IMR-90 (cell line): ENCODE measurements around the gene PRICKLE2. TPM values are rescaled to one million over a fixed set of nuclear protein-coding genes. Genes with fewer than 3 reads are reported as not detected.

Experiments
- ATAC-seq: fragments of 200-7000 bp; cut with Tn5 transposase; 2 replicates; pipeline ENCODE4 v1.9.1; 2020; ENCODE audit warnings: low read depth, mild to moderate bottlenecking, moderate library complexity
- BruUV-seq: library from RNA; stranded (reverse); fragments of 400-500 nt; replicated peaks from 2 replicates; lab custom pipeline; 2021; lab: Mats Ljungman, UMichigan
- CTCF ChIA-PET: fragments of 300-600 bp; formaldehyde crosslinking; extraction: SDS; loops from one replicate; lab custom pipeline; 2021; ENCODE audit warnings: antibody characterized with exemption; lab: Yijun Ruan, JAX
- POLR2A ChIA-PET: fragments of 300-600 bp; sonication (Branson Sonifier 250); formaldehyde crosslinking; loops from one replicate; lab custom pipeline; 2022; ENCODE audit warnings: antibody characterized with exemption; ENCODE audit not compliant: unreplicated experiment; lab: Charles Lee
- DNase-seq: peaks from one replicate; pipeline ENCODE4 v3.0.0; 2013
- H2AFZ ChIP-seq: replicated peaks from 2 replicates; pipeline ENCODE3; 2013; ENCODE audit warnings: low read length, mild to moderate bottlenecking; ENCODE audit not compliant: poor library complexity
- H2AK5ac ChIP-seq: 2 replicates; pipeline ENCODE4 v1.6.1; 2013; ENCODE audit warnings: low read depth, low read length, inconsistent platforms
- H2AK9ac ChIP-seq: replicated peaks from 2 replicates; pipeline ENCODE3; 2013; ENCODE audit warnings: mild to moderate bottlenecking, low read depth, low read length, moderate library complexity; ENCODE audit not compliant: poor library complexity
- H2BK120ac ChIP-seq: 2 replicates; pipeline ENCODE4 v1.6.1; 2013; ENCODE audit warnings: low read depth, low read length, inconsistent platforms
- H2BK15ac ChIP-seq: 3 replicates; pipeline ENCODE4 v1.6.1; 2013; ENCODE audit warnings: low read depth, low read length, inconsistent platforms
- H2BK20ac ChIP-seq: 2 replicates; pipeline ENCODE4 v1.6.1; 2013; ENCODE audit warnings: low read depth, mild to moderate bottlenecking, inconsistent platforms, low read length, moderate library complexity
- H2BK5ac ChIP-seq: 2 replicates; pipeline ENCODE4 v1.6.1; 2013; ENCODE audit warnings: mild to moderate bottlenecking, low read depth, low read length, inconsistent platforms; ENCODE audit not compliant: poor library complexity, severe bottlenecking
- H3K14ac ChIP-seq: replicated peaks from 2 replicates; pipeline ENCODE4 v1.6.1; 2013; ENCODE audit warnings: low read depth, low read length, inconsistent platforms
- H3K18ac ChIP-seq: 2 replicates; pipeline ENCODE4 v1.6.1; 2013; ENCODE audit warnings: low read depth, low read length, control low read depth
- H3K23ac ChIP-seq: 2 replicates; pipeline ENCODE4 v1.6.1; 2013; ENCODE audit warnings: low read depth, low read length, inconsistent platforms
- H3K27ac ChIP-seq: 2 replicates; pipeline ENCODE4 v1.5.1; 2013; ENCODE audit warnings: mild to moderate bottlenecking, control low read depth, low read length; ENCODE audit not compliant: insufficient read depth
- H3K27me3 ChIP-seq: 2 replicates; pipeline ENCODE4 v1.6.1; 2013; ENCODE audit warnings: low read length; ENCODE audit not compliant: control insufficient read depth, insufficient read depth
- H3K36me3 ChIP-seq: 2 replicates; pipeline ENCODE4 v1.6.1; 2013; ENCODE audit warnings: low read length, mixed read lengths; ENCODE audit not compliant: control insufficient read depth, insufficient read depth
- H3K4ac ChIP-seq: 2 replicates; pipeline ENCODE4 v1.6.1; 2013; ENCODE audit warnings: low read depth, low read length, inconsistent platforms
- H3K4me1 ChIP-seq: 2 replicates; pipeline ENCODE4 v1.6.1; 2013; ENCODE audit warnings: low read length, mixed read lengths; ENCODE audit not compliant: control insufficient read depth, insufficient read depth
- H3K4me2 ChIP-seq: 2 replicates; pipeline ENCODE4 v1.6.1; 2013; ENCODE audit warnings: low read depth, mild to moderate bottlenecking, control low read depth, low read length, moderate library complexity
- H3K4me3 ChIP-seq: 2 replicates; pipeline ENCODE4 v1.5.1; 2013; ENCODE audit warnings: low read depth, mild to moderate bottlenecking, control low read depth, low read length, moderate library complexity; ENCODE audit not compliant: insufficient read depth
- H3K56ac ChIP-seq: 2 replicates; pipeline ENCODE4 v1.6.1; 2013; ENCODE audit warnings: low read length, inconsistent platforms; ENCODE audit not compliant: insufficient read depth; ENCODE audit errors: extremely low read depth
- H3K79me1 ChIP-seq, 2 experiments: 2 replicates each; pipeline ENCODE4 v1.6.1; 2013; ENCODE audit warnings: low read length in 2 of 2, inconsistent platforms in 1 of 2, low read depth in 1 of 2
- H3K9ac ChIP-seq: 2 replicates; pipeline ENCODE4 v1.6.1; 2013; ENCODE audit warnings: low read depth, low read length, control low read depth
- H3K9me1 ChIP-seq: 2 replicates; pipeline ENCODE4 v1.6.1; 2013; ENCODE audit warnings: low read length, inconsistent platforms; ENCODE audit not compliant: insufficient read depth
- H3K9me3 ChIP-seq: 2 replicates; pipeline ENCODE4 v1.6.1; 2013; ENCODE audit warnings: low read length; ENCODE audit not compliant: control insufficient read depth, insufficient read depth
- H4K20me1 ChIP-seq: 2 replicates; pipeline ENCODE4 v1.6.1; 2013; ENCODE audit warnings: low read length, inconsistent platforms; ENCODE audit not compliant: insufficient read depth
- H4K5ac ChIP-seq: 2 replicates; pipeline ENCODE4 v1.6.1; 2013; ENCODE audit warnings: mild to moderate bottlenecking, low read depth, low read length, control low read depth
- H4K8ac ChIP-seq, 2 experiments: 2 replicates each; pipeline ENCODE4 v1.6.1; 2013; ENCODE audit warnings: low read depth in 2 of 2, low read length in 2 of 2, control low read depth in 1 of 2, inconsistent platforms in 1 of 2
- H4K91ac ChIP-seq: 2 replicates; pipeline ENCODE4 v1.6.1; 2013; ENCODE audit warnings: low read depth, low read length, inconsistent platforms; ENCODE audit not compliant: insufficient read depth
- BHLHE40 ChIP-seq: fragments of 150-350 bp; IDR thresholded peaks from 2 replicates; pipeline ENCODE4 v1.6.1; 2016; ENCODE audit warnings: mild to moderate bottlenecking, low read depth, low read length
- CEBPB ChIP-seq: IDR thresholded peaks from 2 replicates; pipeline ENCODE4 v1.6.1; 2012; ENCODE audit warnings: low read depth, low read length, improper control_type of control experiment
- CHD1 ChIP-seq: IDR thresholded peaks from 2 replicates; pipeline ENCODE4 v1.6.1; 2012; ENCODE audit warnings: low read depth, low read length, improper control_type of control experiment
- FOS ChIP-seq: fragments of 150-350 bp; IDR thresholded peaks from 2 replicates; pipeline ENCODE4 v1.6.1; 2016; ENCODE audit warnings: low read depth, low read length
- MAFK ChIP-seq: IDR thresholded peaks from 2 replicates; pipeline ENCODE4 v1.6.1; 2012; ENCODE audit warnings: low read depth, low read length, improper control_type of control experiment
- POLR2A ChIP-seq: IDR thresholded peaks from 2 replicates; pipeline ENCODE4 v1.6.1; 2012; ENCODE audit warnings: mild to moderate bottlenecking, low read depth, low read length
- SMC3 ChIP-seq: fragments of 150-350 bp; IDR thresholded peaks from 2 replicates; pipeline ENCODE4 v1.6.1; 2016; ENCODE audit warnings: low read depth, mild to moderate bottlenecking, antibody characterized with exemption, low read length, moderate library complexity
- WGBS, 2 experiments: methylation state at CpG; one replicate each; pipeline versions ENCODE4 v1.1.5 to v1.1.7; 2013; ENCODE audit warnings: missing lambda C conversion rate in 2 of 2; ENCODE audit not compliant: insufficient read length in 1 of 2; ENCODE audit errors: extremely low coverage in 2 of 2; 5-methylcytosine and 5-hydroxymethylcytosine counted together
- dilution Hi-C: fragments of 300-500 bp; cut with HindIII; formaldehyde crosslinking; loops from one replicate; pipeline ENCODE4 v1.14.3; 2018; ENCODE audit warnings: low sequenced_read_pairs; ENCODE audit not compliant: unreplicated experiment
- in situ Hi-C: fragments of 300-500 bp; cut with MboI; formaldehyde crosslinking; loops from 3 replicates; pipeline ENCODE4 v1.14.3; 2019; ENCODE audit warnings: low sequenced_read_pairs, inconsistent platforms, mixed read lengths
- intact Hi-C: fragments of 100-400 bp; cut with micrococcal nuclease; formaldehyde crosslinking; loops from 2 replicates; pipeline ENCODE4 v1.10.0; 2022
- polyA plus RNA-seq, 3 experiments: library from polyadenylated mRNA; depleted of rRNA; stranded (reverse); fragments of >200 nt; gene quantifications; 2 replicates each; pipeline ENCODE4 v1.2.3, GENCODE V29; 2012; ENCODE audit warnings: low replicate concordance in 1 of 3
- total RNA-seq: library from RNA; depleted of rRNA; stranded (reverse); fragments of >200 nt; gene quantifications from 2 replicates; pipeline ENCODE4 v1.2.3, GENCODE V29; 2012

PRICKLE2 gene
- total and polyA plus RNA-seq, 2 of the 4 experiments (the other 2 are of a cell fraction): 4.1 to 14.2 TPM

GRCh38 chr3:64214381-64215018 lies 10.8 kb downstream of the PRICKLE2 start:
- in situ Hi-C loops: loop anchor here (25.0 kb wide), 1 partner anchor 177 kb away; no protein-coding TSS in a partner anchor

More at GRCh38 chr3:64214381-64215018, 10.8 kb downstream of the PRICKLE2 start:
- peak; percentile 76 for DNase-seq
- BruUV-seq: no TSS peak
- peaks cover 44 to 86% of the 10 kb centered on the region in 2 experiments for H3K79me1 ChIP-seq
- peak overlapping the region; percentile 83 for H3K4ac ChIP-seq
- intact Hi-C loops: no loop called here
- peak overlapping the region; percentile 74 for H2AFZ ChIP-seq
- H2BK20ac ChIP-seq: peak overlapping the region; percentile 63
- peak overlapping the region; percentile 48 for H3K18ac ChIP-seq
- no peaks in the 10 kb centered on the region for H3K27me3 ChIP-seq
- peak overlapping the region; percentile 59 for H2AK9ac ChIP-seq
- peak overlapping the region; percentile 85 for H4K91ac ChIP-seq
- peak overlapping the region; percentile 32; the same call in 1 of the 2 replicates for H4K5ac ChIP-seq
- peak overlapping the region; percentile 69 for H3K14ac ChIP-seq
- H3K56ac ChIP-seq: peak overlapping the region; percentile 94
- peaks cover 40% of the 10 kb centered on the region for H4K20me1 ChIP-seq
- ChIA-PET POLR2A (no interaction called here), CTCF (no interaction called here)
- no peaks in the 10 kb centered on the region for H3K9me3 ChIP-seq
- peaks cover 31% of the 10 kb centered on the region for H3K9me1 ChIP-seq
- peak overlapping the region; percentile 77; the same call in 1 of the 2 replicates for H3K23ac ChIP-seq
- dilution Hi-C loops: no loop called here
- peak overlapping the region; percentile 20 for H2BK15ac ChIP-seq
- H2BK120ac ChIP-seq: peak overlapping the region; percentile 76
- H3K27ac ChIP-seq: peak overlapping the region; percentile 66
- peak overlapping the region; percentile 75 for H2BK5ac ChIP-seq
- peak overlapping the region; percentile 30; the same call in 1 of the 2 replicates for H3K4me3 ChIP-seq
- peak overlapping the region; percentile 52 for H3K4me2 ChIP-seq
- H3K4me1 ChIP-seq: peaks cover 26% of the 10 kb centered on the region
- peak; percentile 73 for ATAC-seq
- 0 out of 2 replicates have a peak, but pooled peaks cover 2% of the 10 kb centered on the region for H3K36me3 ChIP-seq
- WGBS, 2 experiments: 0% methylated on average over 8 of the region's 11 CpGs; no CpG with 5 or more reads in 1 of the 2 experiments
- peak overlapping the region; percentile 33 for H2AK5ac ChIP-seq
- peak overlapping the region; percentile 33; the same call in 1 of the 2 replicates for H3K9ac ChIP-seq
- peak overlapping the region; percentile 56 to 71 for H4K8ac ChIP-seq
- TF ChIP-seq CEBPB (peak; percentile 74), FOS (peak; percentile 25; the same call in 1 of the 2 replicates), SMC3 (0 out of 2 replicates have a peak, but pooled peaks have one; percentile 7), BHLHE40 (peak; percentile 90), CHD1 (no peak), MAFK (peak; percentile 17; the same call in 1 of the 2 replicates), POLR2A (no peak; the same call in 1 of the 2 replicates)
